SIG-M5 treated with dmso at 0.1 percent for 504 hours (cell line): ENCODE data around the gene MSI1.

Experiments
- DNase-seq: peaks from one replicate; lab custom pipeline; 2025; ENCODE audit not compliant: unreplicated experiment; lab: John Stamatoyannopoulos, UW

MSI1 gene

DNA sequence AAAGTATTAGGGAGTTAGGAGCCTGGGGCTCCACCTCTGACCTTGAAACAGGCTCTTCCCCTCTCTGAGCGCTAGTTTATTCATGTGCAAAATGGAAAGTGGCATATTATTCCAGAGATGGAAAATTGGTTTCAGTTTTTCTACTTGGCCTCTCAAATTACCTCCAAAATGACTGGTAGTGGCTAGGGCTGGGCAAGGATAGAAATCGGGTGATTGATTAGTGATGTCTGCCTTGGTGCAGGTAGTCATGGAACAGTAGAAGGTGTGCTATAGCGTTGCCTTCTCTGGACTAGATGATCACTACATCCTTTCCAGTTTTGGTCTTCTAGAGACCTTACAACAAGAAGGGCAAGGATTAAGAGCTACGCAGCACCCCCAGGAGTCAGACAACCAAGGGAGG, 8.6 kb upstream of the MSI1 start:
- DNase-seq: no peak

DNA sequence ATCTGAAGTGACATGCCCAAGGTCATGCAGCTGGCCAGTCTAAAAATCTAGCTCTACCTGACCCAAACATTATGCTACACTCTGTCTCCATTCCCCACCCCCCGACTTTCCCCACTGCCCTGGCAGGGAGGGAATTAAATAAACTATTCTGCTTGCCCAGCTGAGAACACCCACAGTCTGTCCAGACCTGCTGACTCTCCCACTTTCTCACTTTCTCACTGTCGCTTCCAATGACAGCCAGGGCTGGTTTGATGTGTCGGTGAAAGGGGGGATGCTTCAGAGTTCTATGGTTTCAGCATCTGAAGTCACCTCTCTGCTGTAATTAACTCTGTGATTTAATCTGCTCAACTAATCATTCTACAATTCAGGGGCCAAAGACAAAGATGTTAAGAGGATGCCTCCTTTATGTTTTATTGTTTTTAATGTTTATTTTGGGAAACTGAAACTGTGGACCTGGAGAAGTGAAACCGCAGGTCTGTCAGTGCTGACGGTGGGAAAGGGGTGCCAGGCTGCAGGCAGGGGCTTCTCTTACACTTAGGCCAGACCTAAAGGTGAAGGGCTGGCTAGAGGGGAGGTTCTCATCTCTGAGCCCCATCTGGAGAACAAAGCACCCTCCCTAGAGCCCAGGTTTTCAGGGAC, 8.1 kb upstream of the MSI1 start:
- no peak for DNase-seq

DNA sequence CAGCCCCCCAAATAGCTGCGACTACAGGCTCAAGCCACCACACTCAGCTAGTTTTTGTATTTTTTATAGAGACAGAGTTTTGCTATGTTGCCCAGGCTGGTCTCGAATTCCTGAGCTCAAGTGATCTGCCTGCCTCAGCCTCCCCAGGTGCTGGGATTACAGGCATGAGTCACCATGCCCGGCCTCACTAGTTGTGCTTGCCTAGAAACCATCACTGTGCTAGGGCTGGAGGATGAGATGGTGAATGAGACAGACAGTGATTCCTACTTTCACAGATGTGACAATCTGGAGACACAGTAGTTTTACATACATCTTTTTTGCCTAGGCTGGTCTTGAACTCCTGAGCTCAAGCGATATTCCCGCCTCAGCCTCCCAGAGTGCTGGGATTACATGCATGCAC, 7.5 kb upstream of the MSI1 start:
- no peak for DNase-seq

DNA sequence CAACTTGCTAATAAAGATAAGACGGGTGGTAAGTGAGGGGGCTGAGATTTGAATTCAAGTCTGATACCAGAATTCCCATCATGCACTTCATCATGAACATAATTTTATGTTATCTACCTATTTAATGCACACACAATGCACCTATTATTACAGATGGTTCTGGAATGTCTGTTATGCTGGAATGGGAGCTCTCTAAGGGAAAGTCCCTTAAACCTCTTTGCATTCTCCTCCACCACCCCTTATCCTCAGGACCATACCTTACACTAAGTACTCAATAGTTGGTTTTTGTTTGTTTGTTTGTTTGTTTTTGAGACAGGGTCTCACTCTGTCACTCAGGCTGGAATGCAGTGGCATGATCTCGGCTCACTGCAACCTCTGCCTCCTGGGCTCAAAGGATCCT, 7.0 kb upstream of the MSI1 start:
- no peak for DNase-seq

DNA sequence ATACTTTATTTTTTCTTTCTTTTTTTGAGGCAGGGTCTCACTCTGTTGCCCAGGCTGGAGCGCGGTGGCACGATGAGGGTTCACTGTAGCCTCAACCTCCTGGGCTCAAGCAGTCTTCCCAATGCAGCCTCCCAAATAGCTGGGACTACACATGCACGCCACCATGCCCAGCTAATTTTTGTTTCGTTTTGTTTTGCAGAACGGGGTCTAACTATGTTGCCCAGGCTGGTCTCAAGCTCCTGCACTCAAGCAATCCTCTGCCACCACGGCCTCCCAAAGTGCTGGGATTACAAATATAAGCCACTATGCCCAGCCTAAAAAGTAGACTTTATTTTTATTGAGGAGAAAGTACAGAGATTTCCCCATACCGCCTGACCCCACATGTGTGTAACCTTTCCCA, 4.7 kb upstream of the MSI1 start:
- DNase-seq: no peak

DNA sequence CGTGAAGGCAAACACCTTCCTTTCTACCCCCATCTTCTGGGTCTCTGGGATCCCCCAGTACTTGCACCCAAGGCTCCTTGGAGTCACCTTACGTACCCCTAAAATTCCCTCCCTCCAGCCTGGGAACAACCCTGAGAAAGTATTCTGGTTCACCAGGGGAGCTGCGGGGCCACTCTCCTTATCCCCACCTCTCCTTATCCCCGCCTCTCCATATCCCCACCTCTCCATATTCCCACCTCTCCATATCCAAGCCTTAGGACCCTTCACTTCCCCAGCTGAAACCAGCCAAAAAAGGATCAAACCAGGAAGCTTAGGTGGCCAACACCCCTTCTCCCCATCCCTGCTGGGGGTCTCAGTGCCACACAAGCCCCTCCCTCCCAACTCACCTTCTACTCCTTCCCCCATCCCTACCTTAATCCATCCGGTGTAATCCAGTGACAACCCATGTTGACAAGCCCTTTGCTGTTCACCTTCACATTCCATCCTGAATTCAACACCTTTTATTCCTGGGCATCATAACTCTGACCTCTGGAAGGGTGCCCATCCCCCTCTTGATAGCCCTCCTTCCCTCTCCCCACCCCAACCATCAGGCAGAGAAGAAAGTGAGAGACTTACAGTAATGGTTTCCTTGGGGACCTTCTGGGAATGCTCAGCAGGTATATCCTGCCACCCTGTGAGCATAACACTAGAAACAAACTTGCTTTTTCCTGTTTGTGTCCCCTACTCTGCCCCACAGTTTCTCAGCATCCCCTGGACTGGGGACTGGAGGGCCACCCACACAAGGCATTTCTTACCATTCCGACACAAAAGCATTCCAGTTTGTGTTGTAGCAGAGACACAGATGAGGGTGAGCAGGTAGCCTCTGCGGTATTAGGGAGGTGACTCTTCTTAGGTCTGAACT, 1.6 kb upstream of the MSI1 start:
- no peak for DNase-seq

DNA sequence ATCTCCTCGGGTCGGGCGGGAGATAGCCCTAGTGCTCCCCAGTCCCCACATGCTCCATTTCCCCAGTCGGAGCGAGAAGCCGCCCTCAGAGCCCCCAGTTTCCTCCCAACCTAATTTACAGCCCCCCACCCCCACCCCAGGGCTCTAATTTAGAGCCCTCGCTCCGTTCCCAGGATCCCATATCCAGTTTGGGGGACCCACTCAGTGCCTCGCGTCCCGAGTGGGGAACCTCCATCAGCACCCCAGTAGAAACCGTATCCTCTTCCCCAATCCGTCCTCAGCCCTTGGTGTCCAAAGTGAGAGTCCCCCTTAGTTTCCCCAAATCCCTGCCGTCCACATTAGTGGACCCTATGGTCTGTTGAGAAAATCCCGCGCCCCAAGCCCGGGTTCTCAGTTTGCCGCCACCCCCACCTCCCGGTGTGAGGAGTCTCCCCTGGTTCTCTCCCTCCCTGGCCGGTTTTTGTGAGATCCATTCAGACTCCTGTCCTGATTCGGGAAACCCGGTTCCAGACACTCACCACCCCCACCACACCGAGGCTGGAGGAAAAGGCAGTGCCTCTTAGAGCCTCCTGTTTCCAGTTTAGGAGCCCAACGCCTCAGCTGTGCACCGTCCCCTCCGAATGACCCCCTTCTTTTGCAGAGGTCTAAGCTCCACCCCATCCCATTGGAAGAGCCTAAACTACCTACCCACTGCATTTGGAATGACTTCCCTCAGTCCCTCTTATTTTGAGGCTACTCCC, 809 bp upstream of the MSI1 start:
- DNase-seq: no peak

DNA sequence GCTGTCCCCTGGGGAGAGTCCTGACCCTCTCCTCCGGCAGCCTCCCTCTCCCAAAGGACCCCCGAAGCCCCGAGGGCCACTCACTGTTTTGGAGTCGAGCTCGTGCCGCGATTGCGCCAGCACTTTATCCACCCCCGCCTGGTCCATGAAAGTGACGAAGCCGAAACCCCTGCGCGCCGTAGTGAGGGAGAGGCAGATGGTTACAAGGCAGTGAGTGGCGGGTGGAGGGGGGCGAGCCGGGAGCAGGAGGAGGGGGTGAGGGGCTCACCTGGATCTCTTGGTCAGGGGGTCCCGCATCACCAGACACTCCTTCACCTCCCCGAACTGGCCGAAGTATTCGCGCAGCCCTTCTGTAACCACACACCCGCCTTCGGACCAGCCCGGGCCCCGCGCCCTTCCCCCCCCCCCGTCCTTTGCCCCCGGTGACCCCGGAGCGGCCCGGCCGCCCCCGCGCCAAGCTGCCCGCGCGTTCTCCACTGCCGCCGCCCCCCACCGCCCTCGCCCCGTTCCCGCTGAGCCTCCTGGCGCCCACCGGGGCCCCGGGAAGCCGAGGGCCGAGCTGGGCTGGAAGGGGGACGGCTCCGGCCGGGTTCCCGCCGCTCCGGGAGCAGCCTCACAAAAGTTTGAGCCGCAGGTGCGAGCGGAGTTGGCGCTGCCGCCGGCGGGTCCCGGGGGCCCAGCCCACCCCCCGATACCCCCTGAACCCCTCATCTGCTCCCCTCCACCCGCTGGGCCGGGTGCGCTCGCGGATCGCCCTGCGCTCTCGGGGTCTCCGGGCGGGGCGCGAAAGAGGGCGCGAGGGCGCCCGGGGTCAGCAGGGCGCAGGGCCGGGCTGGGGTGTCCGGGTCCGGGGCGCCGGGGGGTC, 808 bp downstream of the MSI1 start:
- no peak for DNase-seq

DNA sequence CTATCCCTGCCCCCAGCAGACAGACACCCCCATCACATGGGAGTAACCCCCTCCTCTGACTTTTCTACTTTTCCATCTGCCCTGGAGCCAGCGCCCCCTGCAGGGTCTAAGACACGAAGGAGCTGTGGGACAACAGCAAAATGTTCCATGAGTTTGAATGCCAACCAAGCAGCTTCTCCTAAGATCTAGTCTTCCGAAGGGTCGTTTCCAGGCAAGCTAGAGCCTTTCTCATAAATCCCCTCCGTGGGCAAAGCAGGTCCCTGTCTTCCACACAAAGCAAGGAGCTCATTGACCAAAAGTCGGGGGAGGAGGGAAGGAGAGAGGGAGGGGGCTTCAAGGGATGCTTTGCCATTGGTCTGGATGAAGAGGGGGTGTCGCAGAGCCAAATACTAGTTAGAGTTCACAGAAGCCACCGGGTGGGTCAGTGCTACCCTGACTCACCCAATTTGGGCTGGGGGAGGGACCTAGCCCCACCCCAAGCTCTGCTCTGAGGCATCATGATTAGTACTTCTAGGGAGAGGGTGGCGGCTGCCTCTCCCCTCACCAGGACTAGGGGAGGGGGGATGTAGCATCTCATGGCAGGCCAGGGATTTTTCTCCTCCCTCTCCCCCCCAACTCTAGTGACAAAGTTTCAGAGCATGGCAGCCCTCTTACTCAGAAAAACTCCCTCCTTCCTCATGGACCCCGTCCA, 1.6 kb downstream of the MSI1 start:
- DNase-seq: no peak

DNA sequence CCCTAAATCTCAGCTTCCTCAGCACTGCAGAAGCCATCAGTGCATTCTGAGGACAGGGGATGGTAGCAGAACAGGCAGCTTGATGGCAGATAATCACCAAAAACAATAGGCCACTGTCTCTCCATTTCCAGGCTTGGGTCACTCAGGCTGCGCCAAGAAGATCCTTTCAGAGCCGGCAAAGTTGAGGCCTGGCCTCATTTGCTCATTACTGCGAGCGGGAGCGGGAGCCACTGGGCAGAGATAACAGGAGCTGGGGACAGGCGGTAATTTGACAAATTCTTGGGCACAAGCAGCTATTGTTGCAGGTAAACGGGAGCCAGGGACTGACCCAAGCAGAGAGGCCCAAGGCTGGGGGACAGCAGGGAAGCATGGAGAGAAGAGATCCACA, 2.1 kb downstream of the MSI1 start:
- DNase-seq: no peak

DNA sequence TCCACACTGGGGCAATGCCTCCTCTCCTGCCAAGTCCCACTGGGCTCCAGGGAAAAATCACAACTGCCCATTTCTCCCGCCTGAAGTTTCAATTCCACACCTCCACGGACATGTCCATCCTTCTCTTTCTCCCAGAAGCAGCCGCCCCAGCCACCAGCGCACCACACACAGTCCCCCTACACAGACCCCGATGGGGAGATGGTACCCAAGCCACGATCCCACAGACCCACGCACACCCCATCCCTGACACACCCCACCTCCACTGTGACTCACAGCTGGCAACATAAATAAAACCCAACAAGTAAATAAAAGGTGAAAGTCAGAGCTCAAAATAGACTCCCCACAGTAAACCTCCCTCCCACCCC, 2.6 kb downstream of the MSI1 start:
- no peak for DNase-seq

DNA sequence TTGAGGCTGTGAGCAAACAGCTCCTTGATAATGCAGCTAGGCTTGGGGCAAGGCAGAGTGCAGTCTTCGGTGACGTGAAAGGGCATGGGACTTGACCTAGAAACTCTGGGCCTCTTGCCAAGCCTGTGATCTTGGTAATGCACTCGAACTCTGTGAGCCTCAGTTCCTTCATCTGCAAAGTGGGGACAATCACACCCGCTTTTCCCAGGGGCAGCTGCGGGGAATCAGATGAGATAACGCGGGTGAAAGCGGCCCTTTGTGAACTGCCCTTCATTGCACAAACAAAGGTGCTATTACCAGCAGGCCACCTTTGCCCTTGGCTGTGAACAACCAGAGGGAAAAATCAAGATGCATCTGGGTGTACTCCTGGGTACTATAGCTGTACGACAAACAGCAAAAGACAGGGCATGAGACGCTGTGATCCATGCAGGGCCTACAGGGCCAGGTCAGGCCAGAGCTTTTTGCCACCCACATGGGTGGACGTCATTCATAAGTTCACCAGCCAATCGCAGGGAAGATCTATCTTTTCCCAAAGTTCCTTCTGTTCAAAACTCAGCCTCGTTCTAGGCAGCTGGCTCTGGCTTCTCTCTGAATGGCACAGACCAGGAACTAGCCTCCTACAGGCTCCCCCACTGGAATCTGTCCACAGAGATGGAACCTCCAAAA, 3.2 kb downstream of the MSI1 start:
- DNase-seq: no peak

DNA sequence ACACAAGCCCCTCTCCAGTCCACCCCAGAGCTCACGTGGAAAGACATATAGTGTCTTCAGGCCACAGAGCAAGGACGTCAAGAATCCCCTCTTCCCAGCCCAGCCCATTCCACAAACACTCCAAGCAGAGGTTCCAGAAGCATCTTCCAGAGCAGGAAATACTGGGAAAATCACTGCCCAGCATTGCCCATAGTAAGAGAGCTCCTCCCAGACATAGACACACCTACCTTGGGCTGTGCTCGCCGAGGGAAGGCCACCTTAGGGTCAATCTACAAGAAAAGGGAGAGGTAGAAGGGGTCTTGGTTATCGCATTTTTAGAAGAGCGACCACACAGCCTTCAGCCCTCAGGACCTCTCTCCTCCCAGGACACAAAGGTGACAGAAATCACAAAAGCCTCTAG, 4.5 kb downstream of the MSI1 start:
- no peak for DNase-seq

DNA sequence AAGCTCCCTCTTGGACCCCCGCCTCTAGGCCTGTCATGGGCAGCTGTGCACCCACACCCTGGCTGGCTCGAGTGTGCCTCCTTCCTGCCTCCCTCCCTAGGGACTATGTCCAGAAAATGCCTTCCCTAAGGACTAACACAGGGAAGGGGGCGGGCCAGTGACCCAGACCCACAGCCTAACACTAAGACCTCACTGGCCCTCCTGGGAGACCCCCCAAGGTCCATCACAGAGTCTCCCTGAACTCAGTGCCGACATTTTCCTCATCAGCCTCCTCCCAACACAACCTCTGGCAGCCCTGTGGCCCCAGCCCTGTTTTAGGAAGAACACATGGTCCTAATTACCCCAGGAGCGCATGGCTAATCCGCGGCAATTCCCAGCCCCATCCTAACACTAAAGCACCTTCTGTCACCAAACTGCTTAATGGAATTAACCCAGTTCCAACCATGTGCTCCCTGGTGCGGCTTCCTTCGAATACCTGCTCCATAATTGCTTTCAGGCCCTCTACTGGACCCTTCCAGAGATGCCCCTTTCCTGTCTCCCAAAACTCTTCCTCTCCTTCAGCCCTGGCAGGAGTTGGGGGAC, 5.6 kb downstream of the MSI1 start:
- DNase-seq: no peak

DNA sequence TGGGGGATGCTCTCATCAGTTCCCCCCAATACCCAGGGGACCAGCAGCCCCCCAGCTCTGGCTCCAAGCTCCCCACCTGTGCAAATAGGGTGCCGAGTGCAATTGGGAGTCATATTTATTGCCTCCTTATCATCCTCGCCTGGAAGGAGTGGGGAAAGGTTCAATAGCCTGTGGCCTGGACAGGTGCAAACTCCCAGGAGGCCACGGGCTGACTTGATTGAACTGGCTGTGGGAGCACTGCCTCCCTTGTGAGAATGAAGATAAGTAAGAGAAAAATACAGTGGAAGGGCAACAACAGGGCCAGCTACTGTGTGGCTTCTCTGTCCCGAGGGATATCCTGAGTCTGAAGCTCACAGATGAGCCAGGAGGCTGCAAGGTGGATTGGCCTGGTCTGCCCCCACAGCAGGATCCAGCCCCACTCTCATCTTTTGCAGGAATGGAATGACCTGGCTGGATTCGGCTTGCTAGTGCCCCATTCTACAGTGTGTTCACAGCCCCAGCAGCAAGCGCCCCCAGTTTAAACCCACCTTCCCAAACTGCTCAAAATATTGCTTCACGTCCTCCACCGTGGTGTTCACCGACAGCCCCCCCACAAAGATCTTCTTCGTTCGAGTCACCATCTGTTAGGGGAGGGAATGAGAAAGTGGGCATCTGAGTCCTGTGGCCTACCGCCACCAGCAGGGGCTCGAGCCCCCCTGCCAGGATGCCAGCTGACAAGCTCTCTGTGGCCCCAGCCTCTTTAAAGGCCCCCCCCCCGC, 6.3 kb downstream of the MSI1 start:
- no peak for DNase-seq

DNA sequence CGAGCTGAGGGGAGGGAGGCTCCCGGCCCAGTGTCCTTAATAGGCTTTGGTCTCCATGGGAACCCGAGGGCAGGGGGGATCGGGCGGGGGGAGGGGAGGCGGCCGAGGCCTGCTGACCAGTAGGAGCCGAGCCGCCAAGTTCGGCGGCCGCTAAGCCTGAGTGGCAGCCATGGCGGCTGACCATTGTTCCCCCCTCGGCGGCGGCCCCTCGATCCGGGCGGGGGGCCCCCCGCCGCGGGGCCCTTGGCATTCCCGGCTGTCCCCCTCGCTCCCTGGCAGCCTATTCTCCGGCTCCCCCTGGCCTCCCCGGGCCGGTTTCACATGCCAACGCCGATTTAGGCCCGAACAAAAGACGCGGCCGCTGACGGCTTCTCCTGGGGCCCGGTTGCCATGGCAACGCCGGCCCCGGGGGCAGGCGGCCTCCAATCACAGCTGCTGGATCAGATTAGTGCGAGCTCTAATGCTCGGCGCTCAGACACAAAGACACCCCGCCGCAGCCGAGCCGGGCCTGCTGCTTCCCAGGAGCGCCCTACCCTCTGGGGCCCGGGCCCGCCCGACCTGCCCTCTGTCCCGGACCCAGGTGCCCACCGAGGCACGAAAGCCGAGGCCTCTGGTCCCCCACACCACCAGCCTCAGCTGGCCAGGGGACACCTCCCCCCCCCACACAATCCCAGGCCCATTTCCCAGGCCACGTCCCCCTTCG, 7.3 kb downstream of the MSI1 start:
- DNase-seq: no peak

DNA sequence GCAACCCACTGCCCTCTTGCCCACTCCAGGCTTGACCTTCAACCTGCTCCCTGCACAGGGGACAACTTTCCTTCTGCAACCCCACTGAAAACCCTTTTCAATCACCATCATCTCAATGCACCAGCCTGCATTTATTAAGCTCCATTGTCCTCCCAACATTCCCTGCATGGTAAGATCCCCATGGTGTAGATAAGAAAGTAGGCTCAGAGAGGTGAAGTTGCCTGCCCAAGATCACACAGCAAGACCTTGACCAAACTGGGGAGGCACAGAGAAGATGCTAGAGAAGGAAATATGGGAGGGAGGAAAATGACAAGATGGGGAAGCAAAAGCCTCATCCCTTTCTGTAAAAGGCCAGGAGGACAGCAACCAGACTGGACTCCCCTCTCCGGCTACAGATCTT, 9.8 kb downstream of the MSI1 start:
- no peak for DNase-seq

DNA sequence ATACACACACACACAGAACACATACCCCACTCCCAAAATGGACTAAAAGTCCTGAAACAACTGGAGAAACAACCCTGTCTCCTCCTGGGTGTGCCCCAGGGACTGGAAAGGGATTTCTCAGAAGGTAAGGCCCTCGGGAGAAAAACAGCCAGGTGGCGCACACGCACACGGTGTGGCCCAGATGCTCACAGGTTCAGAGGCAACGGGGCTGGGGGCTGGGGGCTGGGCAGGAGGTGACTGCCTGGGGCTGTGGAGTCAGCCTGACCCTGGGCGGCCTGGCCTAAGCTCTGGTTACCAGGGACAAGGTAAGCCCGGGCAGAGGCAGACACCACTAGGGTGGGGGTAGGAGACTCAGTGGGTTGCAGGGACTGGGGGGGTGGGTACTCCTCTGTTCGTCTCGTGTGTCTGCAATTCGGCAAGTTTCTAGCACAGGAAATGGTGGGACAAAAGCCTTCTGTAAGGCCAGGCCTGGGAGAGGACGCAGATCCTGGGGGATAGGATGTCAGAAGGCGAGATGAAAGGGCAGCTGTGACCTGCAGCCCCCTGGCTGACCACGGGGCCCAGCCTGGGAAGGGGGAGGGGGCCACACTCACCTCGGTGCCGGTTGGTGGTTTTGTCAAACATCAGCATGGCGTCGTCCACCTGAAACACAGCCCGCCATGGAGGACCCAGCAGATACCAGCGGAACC, 10.4 kb downstream of the MSI1 start:
- no peak for DNase-seq
